HEK293 (cell line): ENCODE measurements around the gene TMEM81.

Source experiments
- CTCF ChIA-PET: fragments of 350-600 bp; formaldehyde crosslinking; extraction: SDS; loops from one replicate; lab custom pipeline; 2021; ENCODE audit warnings: antibody characterized with exemption; lab: Yijun Ruan, JAX
- POLR2A ChIA-PET: fragments of 300-600 bp; formaldehyde crosslinking; extraction: SDS; loops from one replicate; lab custom pipeline; 2020; ENCODE audit warnings: antibody characterized with exemption, inconsistent platforms; lab: Yijun Ruan, JAX
- H3K27ac ChIP-seq: fragments of 200-500 bp; sonication (Bioruptor generic); 2 replicates; pipeline ENCODE4 v1.5.1; 2014; ENCODE audit warnings: low read depth, low read length, control low read depth, inconsistent platforms; ENCODE audit errors: extremely low read depth
- H3K36me3 ChIP-seq, 2 experiments: fragments of 200-500 bp in 1 of 2; sonication (Bioruptor generic) in 1 of 2; 1 replicate in 1 of 2; 2 replicates in 1 of 2; pipeline ENCODE4 v1.5.1; 2014 to 2017; ENCODE audit warnings: inconsistent platforms in 2 of 2, low read length in 2 of 2; ENCODE audit not compliant: control insufficient read depth in 2 of 2, insufficient read depth in 1 of 2
- H3K4me1 ChIP-seq: fragments of 200-500 bp; sonication (Bioruptor generic); 2 replicates; pipeline ENCODE4 v1.5.1; 2014; ENCODE audit warnings: mild to moderate bottlenecking, low read length, inconsistent platforms; ENCODE audit not compliant: control insufficient read depth, insufficient read depth
- H3K4me3 ChIP-seq: 2 replicates; pipeline ENCODE4 v1.5.1; 2011; ENCODE audit warnings: low read depth, mild to moderate bottlenecking, control low read depth, low read length, moderate library complexity
- H3K9me3 ChIP-seq: fragments of 200-500 bp; sonication (Bioruptor generic); 2 replicates; pipeline ENCODE4 v1.5.1; 2014; ENCODE audit warnings: low read depth, low read length, inconsistent platforms; ENCODE audit not compliant: control insufficient read depth, insufficient read depth
- FEZF1 ChIP-seq: fragments of 450-650 bp; formaldehyde crosslinking; IDR thresholded peaks from 2 replicates; pipeline ENCODE4 v1.5.1; 2016; ENCODE audit warnings: missing biosample characterization, missing genetic modification characterization
- HOXD13 ChIP-seq: sonication (generic); formaldehyde crosslinking; IDR thresholded peaks from 2 replicates; pipeline ENCODE4 v1.8.0; 2022; ENCODE audit warnings: missing genetic modification reagents, borderline replicate concordance
- KLF8 ChIP-seq: fragments of 450-650 bp; formaldehyde crosslinking; IDR thresholded peaks from 2 replicates; pipeline ENCODE4 v1.5.1; 2016; ENCODE audit warnings: missing biosample characterization, missing genetic modification characterization
- KLF9 ChIP-seq: fragments of 450-650 bp; formaldehyde crosslinking; IDR thresholded peaks from 2 replicates; pipeline ENCODE4 v1.5.1; 2016; ENCODE audit warnings: missing biosample characterization, missing genetic modification characterization, low read depth
- PRDM1 ChIP-seq: fragments of 450-650 bp; formaldehyde crosslinking; IDR thresholded peaks from 2 replicates; pipeline ENCODE4; 2016; ENCODE audit warnings: missing biosample characterization, missing genetic modification characterization
- REST ChIP-seq: fragments of 450-650 bp; formaldehyde crosslinking; IDR thresholded peaks from 2 replicates; pipeline ENCODE4 v1.5.1; 2016; ENCODE audit warnings: missing biosample characterization, missing genetic modification characterization
- SCRT2 ChIP-seq: fragments of 450-650 bp; formaldehyde crosslinking; IDR thresholded peaks from 2 replicates; pipeline ENCODE4 v1.5.1; 2016; ENCODE audit warnings: missing biosample characterization, missing genetic modification characterization
- SP3 ChIP-seq: fragments of 450-650 bp; formaldehyde crosslinking; IDR thresholded peaks from 2 replicates; pipeline ENCODE4 v1.5.1; 2016; ENCODE audit warnings: missing biosample characterization, missing genetic modification characterization
- TCF7L2 ChIP-seq: IDR thresholded peaks from 2 replicates; pipeline ENCODE4 v1.6.1; 2011; ENCODE audit warnings: low read depth, mild to moderate bottlenecking, inconsistent platforms, low read length, moderate library complexity, borderline replicate concordance
- TRIM28 ChIP-seq: IDR thresholded peaks from 2 replicates; pipeline ENCODE4 v1.6.1; 2011; ENCODE audit warnings: low read length, control low read depth, borderline replicate concordance
- ZNF2 ChIP-seq: fragments of 450-650 bp; formaldehyde crosslinking; IDR thresholded peaks from 2 replicates; pipeline ENCODE4 v1.5.1; 2016; ENCODE audit warnings: missing biosample characterization, missing genetic modification characterization
- ZNF202 ChIP-seq: fragments of 450-650 bp; formaldehyde crosslinking; IDR thresholded peaks from 2 replicates; pipeline ENCODE4 v1.5.1; 2016; ENCODE audit warnings: missing biosample characterization, missing genetic modification characterization, borderline replicate concordance
- ZNF223 ChIP-seq: fragments of 450-650 bp; formaldehyde crosslinking; IDR thresholded peaks from 2 replicates; pipeline ENCODE4 v1.5.1; 2016; ENCODE audit warnings: missing biosample characterization, missing genetic modification characterization
- ZNF621 ChIP-seq: fragments of 450-650 bp; formaldehyde crosslinking; IDR thresholded peaks from 2 replicates; pipeline ENCODE4 v1.5.1; 2017; ENCODE audit warnings: missing biosample characterization, missing genetic modification characterization
- ZNF768 ChIP-seq: fragments of 450-650 bp; formaldehyde crosslinking; IDR thresholded peaks from 2 replicates; pipeline ENCODE4 v1.5.1; 2018; ENCODE audit warnings: missing biosample characterization, mild to moderate bottlenecking, missing genetic modification characterization
- ZNF791 ChIP-seq: fragments of 450-650 bp; formaldehyde crosslinking; IDR thresholded peaks from 2 replicates; pipeline ENCODE4 v1.5.1; 2016; ENCODE audit warnings: missing biosample characterization, missing genetic modification characterization
- ZNF792 ChIP-seq: fragments of 450-650 bp; formaldehyde crosslinking; IDR thresholded peaks from 2 replicates; pipeline ENCODE4 v1.5.1; 2016; ENCODE audit warnings: missing biosample characterization, missing genetic modification characterization

TMEM81 gene

GRCh38 chr1:205054013-205054412 lies 30.2 kb downstream of the TMEM81 start:
- TF ChIP-seq REST (tag by site-specific recombination) (peak; percentile 90), FEZF1 (tag by site-specific recombination) (no peak), SP3 (no peak), ZNF621 (no peak), ZNF223 (tag by site-specific recombination) (no peak), HOXD13 (no peak), TRIM28 (no peak), TCF7L2 (no peak)
- no peak overlapping the region for H3K27ac ChIP-seq
- CTCF ChIA-PET, result interaction anchor here (0.5 to 3.5 kb wide), 4 partner anchors 56 to 206 kb away, joined by 3 to 20 read pairs (median 4); no protein-coding TSS in a partner anchor
- H3K9me3 ChIP-seq, result no peaks in the 10 kb centered on the region
- H3K4me1 ChIP-seq, result no peaks in the 10 kb centered on the region
- H3K4me3 ChIP-seq, result no peak overlapping the region
- POLR2A ChIA-PET, result no interaction called here
- H3K36me3 ChIP-seq, result no peaks in the 10 kb centered on the region

DNA sequence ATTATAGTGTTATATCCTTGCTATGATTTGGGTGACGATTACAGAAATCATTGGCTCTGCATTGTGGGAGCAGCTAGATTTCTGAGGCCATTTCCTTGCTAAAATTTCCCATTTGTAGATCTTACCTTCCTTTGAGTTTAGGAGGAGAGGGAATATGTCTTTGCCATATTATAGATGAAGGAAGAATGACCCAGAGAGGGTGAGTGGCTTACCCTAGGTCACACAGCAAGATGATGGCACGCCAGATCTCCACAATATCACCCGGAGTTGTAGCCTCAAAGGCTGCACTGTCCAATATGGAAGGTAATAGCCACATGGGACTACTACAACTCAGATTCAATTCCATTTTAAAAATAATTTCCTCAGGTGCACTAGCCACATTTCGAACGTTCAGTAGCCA lies 31.0 kb downstream of the TMEM81 start:
- ChIA-PET CTCF (interaction anchor here (0.6 to 1.5 kb wide), 5 partner anchors 8 to 308 kb away, joined by 3 to 18 read pairs (median 3); no protein-coding TSS in a partner anchor), POLR2A (no interaction called here)
- peak; percentile 69; the same call in 1 of the 2 replicates for TF ChIP-seq ZNF768 (tag by site-specific recombination)
- no peak for TF ChIP-seq ZNF792 (tag by site-specific recombination)
- Histone ChIP-seq H3K27ac (no peak overlapping the region), H3K4me3 (no peak overlapping the region), H3K36me3 (no peaks in the 10 kb centered on the region), H3K9me3 (no peaks in the 10 kb centered on the region), H3K4me1 (no peaks in the 10 kb centered on the region)

- CTCF ChIA-PET, result interaction anchor here (1.1 to 1.5 kb wide), 3 partner anchors 9 to 203 kb away, joined by 3 to 18 read pairs (median 4); no protein-coding TSS in a partner anchor
- TF ChIP-seq SCRT2 (tag by site-specific recombination), result no peak
- TF ChIP-seq PRDM1, result no peak
- TF ChIP-seq KLF8 (tag by site-specific recombination), result no peak
- TF ChIP-seq ZNF202 (tag by site-specific recombination), result no peak
- TF ChIP-seq, all 188 proteins: peak for 0
- POLR2A ChIA-PET, result no interaction called here
- Histone ChIP-seq H3K4me3 (no peak overlapping the region), H3K9me3 (no peaks in the 10 kb centered on the region), H3K27ac (no peak overlapping the region), H3K4me1 (no peaks in the 10 kb centered on the region), H3K36me3 (no peaks in the 10 kb centered on the region)
Observed at GRCh38 chr1:205052690-205053089, 31.6 kb downstream of the TMEM81 start.

- TF ChIP-seq ZNF791 (tag by site-specific recombination), result no peak
- TF ChIP-seq ZNF2 (tag by site-specific recombination), result no peak
- no peak for TF ChIP-seq KLF9 (tag by site-specific recombination)
- TF ChIP-seq, all 188 proteins: peak for 0
- Histone ChIP-seq H3K9me3 (no peaks in the 10 kb centered on the region), H3K4me3 (no peak overlapping the region), H3K27ac (no peak overlapping the region), H3K4me1 (no peaks in the 10 kb centered on the region), H3K36me3 (no peaks in the 10 kb centered on the region)
- ChIA-PET POLR2A (no interaction called here), CTCF (interaction anchor here (1.2 to 4.3 kb wide), 3 partner anchors 12 to 242 kb away, joined by 4 to 34 read pairs (median 10); no protein-coding TSS in a partner anchor)
Observed at GRCh38 chr1:205049479-205049878, 34.8 kb downstream of the TMEM81 start.
